GM18951 (cell line): ENCODE results near the gene NUDT17.
"Not testable (repeated sequence)": the region's sequence is repeated elsewhere in the genome, so short reads cannot be mapped to it uniquely, and the experiment has no call there.

Experiments
- POLR2A ChIP-seq: IDR thresholded peaks from 4 replicates; pipeline ENCODE4 v1.6.1; 2011; ENCODE audit warnings: mild to moderate bottlenecking; ENCODE audit not compliant: insufficient read length, insufficient read depth; ENCODE audit errors: extremely low read depth
- in situ Hi-C: fragments of 300-500 bp; cut with MboI; formaldehyde crosslinking; loops from one replicate; pipeline ENCODE4 v1.12.0; 2022; ENCODE audit warnings: low sequenced_read_pairs, mixed read lengths, inconsistent platforms; ENCODE audit not compliant: unreplicated experiment

Gene NUDT17, protein sequence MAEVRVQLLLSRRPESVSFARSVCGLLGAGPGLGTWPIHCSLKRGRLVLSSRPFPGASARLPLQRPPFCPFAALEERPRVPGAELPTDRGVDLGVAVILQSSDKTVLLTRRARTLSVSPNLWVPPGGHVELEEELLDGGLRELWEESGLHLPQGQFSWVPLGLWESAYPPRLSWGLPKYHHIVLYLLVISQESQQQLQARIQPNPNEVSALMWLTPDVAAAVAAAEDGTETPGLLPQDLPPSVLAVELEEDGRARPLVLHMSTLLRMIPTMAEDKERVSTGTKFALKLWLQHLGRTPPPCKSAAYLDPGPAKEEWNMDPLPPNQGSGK

DNA sequence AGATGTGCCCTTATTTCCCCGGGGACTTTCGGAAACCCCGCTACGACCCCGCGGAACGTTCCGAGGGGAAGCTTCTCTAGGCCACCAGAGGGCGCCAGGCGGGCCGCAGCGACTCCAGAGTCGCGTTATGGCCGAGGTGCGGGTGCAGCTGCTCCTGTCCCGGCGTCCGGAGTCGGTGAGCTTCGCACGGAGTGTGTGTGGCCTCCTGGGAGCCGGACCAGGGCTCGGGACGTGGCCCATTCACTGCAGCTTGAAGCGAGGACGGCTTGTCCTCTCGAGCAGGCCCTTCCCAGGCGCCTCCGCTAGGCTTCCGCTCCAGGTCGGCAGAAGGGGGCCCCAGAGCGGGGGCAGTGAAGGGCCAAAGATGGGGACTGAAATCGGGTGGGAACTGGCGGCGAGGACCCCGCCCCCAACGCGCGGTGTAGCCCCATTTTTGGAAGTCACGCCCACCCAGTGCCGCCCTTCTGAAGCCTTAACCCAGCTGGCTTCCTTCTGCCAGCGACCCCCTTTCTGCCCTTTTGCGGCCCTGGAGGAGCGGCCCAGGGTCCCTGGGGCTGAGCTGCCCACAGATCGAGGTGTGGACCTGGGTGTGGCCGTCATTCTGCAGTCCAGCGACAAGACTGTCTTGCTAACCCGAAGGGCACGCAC is at the start of gene NUDT17:
Gene NUDT17 (plus strand): TSS at position 117 of the 648 bp plus-strand sequence. CDS start 11 bp downstream, at position 128.
- TF ChIP-seq POLR2A, result peak; percentile 66
- in situ Hi-C loops, result no loop called here

- in situ Hi-C loops, result no loop called here
- TF ChIP-seq POLR2A, result no peak
Measured at GRCh38 chr1:145796753-145797152, 48.7 kb upstream of the NUDT17 start.

- in situ Hi-C loops, result no loop called here
- TF ChIP-seq POLR2A, result no peak
Measured at GRCh38 chr1:145799806-145800205, 45.6 kb upstream of the NUDT17 start.

DNA sequence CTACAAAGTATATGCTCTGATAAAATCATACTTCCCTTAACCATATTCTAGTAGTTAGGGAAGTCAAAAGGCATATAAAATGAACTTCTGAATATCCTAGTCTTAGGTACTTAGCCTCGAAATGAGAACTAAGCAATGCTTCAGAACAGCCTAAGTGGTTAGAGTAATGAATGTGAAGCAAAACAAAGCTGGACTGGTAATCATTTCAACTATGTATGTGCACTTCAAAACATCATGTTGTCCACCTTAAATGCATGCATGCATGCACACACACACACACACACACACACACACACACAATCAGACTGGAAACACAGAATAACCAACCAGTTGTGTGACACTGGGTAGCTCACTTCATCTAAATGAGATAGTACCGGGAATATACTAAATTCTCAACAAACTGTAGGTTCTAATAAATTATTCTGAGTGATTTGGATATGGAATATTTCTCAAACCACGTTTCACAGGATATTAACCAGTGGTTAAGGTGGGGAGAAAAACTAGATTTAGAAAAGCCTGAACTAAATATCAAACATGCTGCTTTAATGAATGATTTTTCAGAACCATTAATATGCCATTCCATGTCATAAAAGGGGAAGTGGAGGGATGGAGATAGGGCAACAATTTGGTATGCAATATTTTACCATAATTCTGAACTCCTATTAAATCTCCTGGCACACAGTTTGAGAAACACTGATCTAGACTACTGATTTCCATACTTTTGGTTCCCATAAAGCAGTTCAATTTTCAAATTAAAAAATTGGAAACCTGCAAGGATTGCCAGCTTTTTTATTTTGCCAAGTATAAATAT is 41.0 kb upstream of the NUDT17 start:
- no peak for TF ChIP-seq POLR2A
- in situ Hi-C loops, result no loop called here

- in situ Hi-C loops, result no loop called here
- TF ChIP-seq POLR2A, result no peak
Measured at GRCh38 chr1:145805057-145805456, 40.4 kb upstream of the NUDT17 start.

- in situ Hi-C loops, result no loop called here
- no peak for TF ChIP-seq POLR2A
Measured at GRCh38 chr1:145806408-145806807, 39.0 kb upstream of the NUDT17 start.

DNA sequence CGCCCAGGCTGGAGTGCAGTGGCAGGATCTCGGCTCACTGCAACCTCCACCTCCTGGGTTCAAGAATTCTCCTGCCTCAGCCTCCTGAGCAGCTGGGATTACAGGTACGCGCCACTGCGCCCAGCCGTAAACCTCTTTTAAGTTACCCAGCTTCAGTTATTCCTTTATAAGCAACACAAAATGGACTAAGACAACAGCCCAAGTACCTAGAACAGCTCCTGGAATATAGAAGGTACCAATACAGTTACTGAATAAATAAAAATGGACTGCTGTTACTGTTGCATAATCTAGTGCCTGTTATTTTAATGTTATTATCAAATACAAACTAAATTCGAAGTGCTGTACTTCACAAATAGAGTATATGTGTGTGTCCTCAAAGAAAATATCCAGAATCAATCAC is 38.6 kb upstream of the NUDT17 start:
- in situ Hi-C loops, result no loop called here
- TF ChIP-seq POLR2A, result no peak

DNA sequence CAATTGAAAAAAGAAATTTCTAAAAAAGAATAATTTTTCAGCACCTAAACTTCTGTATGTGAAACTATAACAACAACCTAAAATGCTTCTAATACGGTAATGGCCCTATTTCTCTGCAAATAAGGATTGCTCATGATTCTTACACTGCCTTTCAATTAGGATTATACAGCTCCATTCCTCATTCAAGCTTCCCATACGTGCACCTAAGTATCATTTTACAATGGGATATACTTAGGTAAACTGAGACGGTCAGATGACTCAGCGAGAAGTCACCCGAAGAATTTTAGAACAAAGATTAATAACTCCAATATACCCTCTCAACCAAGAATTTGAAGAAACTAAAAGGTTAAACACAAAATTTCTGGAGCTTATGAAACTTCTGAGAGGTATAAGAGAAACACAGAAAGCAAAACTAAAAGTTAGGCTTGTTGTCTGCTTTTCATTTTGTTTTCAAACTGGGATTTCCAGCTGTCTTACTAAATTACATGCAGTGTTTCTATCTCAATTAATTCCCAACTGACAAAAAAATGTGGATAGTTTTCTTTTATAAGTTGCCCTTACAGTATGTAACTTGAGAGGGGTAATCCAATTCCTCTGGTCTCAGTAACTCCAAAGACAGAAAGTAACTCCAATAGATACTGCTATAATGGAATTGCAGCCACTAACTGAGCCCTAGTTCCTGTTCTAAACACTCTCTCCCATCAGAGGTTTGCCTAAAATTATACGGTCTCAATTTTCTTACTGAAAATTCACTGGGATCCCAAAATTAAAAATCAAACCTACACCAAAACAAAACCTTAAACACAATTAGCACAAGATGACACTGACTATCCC is 32.2 kb upstream of the NUDT17 start:
- in situ Hi-C loops, result not testable (repeated sequence)

DNA sequence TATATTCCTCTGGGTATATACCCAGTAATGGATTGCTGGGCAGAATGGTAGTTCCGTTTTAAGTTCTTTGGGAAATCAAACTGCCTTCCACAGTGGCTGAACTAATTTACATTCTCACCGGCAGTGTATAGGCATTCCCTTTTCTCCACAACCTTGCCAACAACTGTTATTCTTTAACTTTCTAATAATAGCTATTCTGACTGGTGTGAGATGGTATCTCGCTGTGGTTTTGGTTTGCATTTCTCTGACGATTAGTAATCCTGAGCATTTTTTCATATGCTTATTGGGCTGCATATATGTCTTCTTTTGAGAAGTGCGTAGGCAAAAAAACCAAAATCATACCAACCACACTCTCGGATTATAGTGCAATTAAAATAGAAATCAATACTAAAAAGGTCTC is 27.3 kb upstream of the NUDT17 start:
- in situ Hi-C loops, result not testable (repeated sequence)

DNA sequence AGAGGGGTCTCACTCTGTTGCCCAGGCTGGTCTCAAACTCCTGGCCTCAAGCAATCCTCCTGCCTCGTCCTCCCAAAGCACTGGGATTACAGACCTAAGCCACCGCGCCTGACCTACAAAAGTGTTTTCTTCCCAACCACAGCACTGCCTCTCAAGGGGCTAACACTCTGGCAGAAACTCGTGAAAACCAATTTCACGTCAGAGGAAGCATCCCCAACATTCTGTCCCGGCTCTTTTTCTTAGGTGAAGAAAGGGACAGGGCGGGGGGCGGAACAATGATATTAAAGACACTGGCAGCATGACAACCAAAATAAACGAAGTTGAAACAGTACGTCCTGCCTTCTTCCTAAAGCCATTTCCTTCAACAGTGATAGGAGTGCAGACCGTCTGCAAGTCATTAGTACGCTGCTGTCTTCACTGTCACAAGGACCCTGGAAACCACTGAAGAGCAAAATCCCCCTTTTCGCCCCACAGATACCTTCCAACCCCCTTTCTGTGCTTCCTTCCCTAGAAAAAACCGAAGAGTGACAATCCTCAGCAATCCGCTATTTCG is 22.6 kb upstream of the NUDT17 start:
- in situ Hi-C loops, result not testable (repeated sequence)

- in situ Hi-C loops, result no loop called here
Measured at GRCh38 chr1:145823565-145824498, 21.6 kb upstream of the NUDT17 start, which contains the start of the genes POLR3C and RNF115. TSS of gene POLR3C (plus strand) at chr1:145824200. CDS start at chr1:145825777, 1,577 bp downstream. TSS of gene RNF115 (minus strand) at chr1:145824095. CDS start at chr1:145823873, 222 bp downstream.

GRCh38 chr1:145824499-145824842 is 21.0 kb upstream of the NUDT17 start:
- TF ChIP-seq POLR2A, result no peak
- in situ Hi-C loops, result no loop called here

More at GRCh38 chr1:145823565-145824498, 21.6 kb upstream of the NUDT17 start, which contains the start of the genes POLR3C and RNF115:
- TF ChIP-seq POLR2A, result peak; percentile 83

DNA sequence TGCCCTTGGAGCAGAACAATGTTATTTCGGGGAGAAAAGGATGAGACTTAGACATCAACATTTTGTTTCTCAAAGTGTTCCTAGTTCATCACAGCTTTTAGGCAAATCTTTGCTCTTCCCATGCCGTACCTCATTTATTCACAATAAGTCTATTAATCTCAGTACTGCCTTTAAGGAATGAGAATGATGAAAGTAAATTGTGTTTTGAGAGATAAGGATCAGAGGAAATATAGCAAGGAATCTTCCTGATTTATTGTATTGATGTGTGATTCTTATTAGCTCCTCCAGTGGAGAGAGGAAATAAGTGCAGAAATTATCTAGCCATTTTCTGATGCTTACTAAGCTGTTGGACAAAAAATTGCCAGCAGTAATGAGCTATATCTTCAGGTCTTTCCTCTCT is 19.4 kb upstream of the NUDT17 start:
- in situ Hi-C loops, result no loop called here
- TF ChIP-seq POLR2A, result no peak
